A673 (cell line): ENCODE results near the gene DARS1.

Experiments
- EZH2 ChIP-seq: fragments of 200-600 bp; sonication (generic); IDR thresholded peaks from 2 replicates; pipeline ENCODE4 v1.6.1; 2017; ENCODE audit warnings: borderline replicate concordance, low read depth, mild to moderate bottlenecking, mixed read lengths, antibody characterized with exemption, low read length; ENCODE audit not compliant: poor library complexity, severe bottlenecking
- TF ChIP-seq, protein P1 (sequence below): fragments of 300-800, 200-600 bp; sonication (generic); conservative IDR thresholded peaks from 2 replicates; pipeline ENCODE4 v1.5.1; 2017; ENCODE audit warnings: low read depth, mild to moderate bottlenecking, antibody characterized with exemption, low read length, moderate library complexity, mixed read lengths

GRCh38 chr2:136005462-136006196, 20.2 kb upstream of the DARS1 start:
- TF ChIP-seq, protein P1, sequence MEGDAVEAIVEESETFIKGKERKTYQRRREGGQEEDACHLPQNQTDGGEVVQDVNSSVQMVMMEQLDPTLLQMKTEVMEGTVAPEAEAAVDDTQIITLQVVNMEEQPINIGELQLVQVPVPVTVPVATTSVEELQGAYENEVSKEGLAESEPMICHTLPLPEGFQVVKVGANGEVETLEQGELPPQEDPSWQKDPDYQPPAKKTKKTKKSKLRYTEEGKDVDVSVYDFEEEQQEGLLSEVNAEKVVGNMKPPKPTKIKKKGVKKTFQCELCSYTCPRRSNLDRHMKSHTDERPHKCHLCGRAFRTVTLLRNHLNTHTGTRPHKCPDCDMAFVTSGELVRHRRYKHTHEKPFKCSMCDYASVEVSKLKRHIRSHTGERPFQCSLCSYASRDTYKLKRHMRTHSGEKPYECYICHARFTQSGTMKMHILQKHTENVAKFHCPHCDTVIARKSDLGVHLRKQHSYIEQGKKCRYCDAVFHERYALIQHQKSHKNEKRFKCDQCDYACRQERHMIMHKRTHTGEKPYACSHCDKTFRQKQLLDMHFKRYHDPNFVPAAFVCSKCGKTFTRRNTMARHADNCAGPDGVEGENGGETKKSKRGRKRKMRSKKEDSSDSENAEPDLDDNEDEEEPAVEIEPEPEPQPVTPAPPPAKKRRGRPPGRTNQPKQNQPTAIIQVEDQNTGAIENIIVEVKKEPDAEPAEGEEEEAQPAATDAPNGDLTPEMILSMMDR, result no peak
- TF ChIP-seq EZH2, result no peak
